H1 (cell line): ENCODE measurements around the gene ADAM19. TPM values are rescaled to one million over a fixed set of nuclear protein-coding genes. Genes with fewer than 3 reads are reported as not detected.

Source experiments
- CTCF ChIA-PET: fragments of 300-600 bp; sonication (Branson Sonifier 250); formaldehyde crosslinking; loops from one replicate; lab custom pipeline; 2021; ENCODE audit not compliant: partially characterized antibody; lab: Charles Lee
- POLR2A ChIA-PET: fragments of 300-600 bp; sonication (Branson Sonifier 250); formaldehyde crosslinking; loops from one replicate; lab custom pipeline; 2021; ENCODE audit warnings: inconsistent platforms; ENCODE audit not compliant: partially characterized antibody; lab: Charles Lee
- DNase-seq, 2 experiments: peaks; one replicate each; pipeline versions ENCODE4 v3.0.0 to v3.0.0-alpha.2; 2010 to 2022; ENCODE audit warnings: low spot score in 2 of 2, low read depth in 1 of 2, mixed read lengths in 1 of 2
- FAIRE-seq: peaks from 2 replicates; lab custom pipeline; 2011; peaks lifted over from hg19 to GRCh38; lab: Jason Lieb, UNC
- H2AFZ ChIP-seq: 2 replicates; pipeline ENCODE4 v1.8.1; 2012; ENCODE audit warnings: low read length, inconsistent platforms
- H2AK5ac ChIP-seq: 2 replicates; pipeline ENCODE4 v1.6.1; 2013; ENCODE audit warnings: low read depth, low read length
- H2BK120ac ChIP-seq: replicated peaks from 2 replicates; pipeline ENCODE3; 2013; ENCODE audit warnings: low read depth, low read length, inconsistent platforms
- H2BK12ac ChIP-seq: 2 replicates; pipeline ENCODE4 v1.6.1; 2013; ENCODE audit warnings: low read depth, low read length
- H2BK15ac ChIP-seq: 2 replicates; pipeline ENCODE4 v1.6.1; 2013; ENCODE audit warnings: low read length
- H2BK20ac ChIP-seq: 2 replicates; pipeline ENCODE4 v1.6.1; 2013; ENCODE audit warnings: low read length
- H2BK5ac ChIP-seq: 2 replicates; pipeline ENCODE4 v1.6.1; 2013; ENCODE audit warnings: low read depth, low read length
- H3K14ac ChIP-seq: 2 replicates; pipeline ENCODE4 v1.6.1; 2013; ENCODE audit warnings: inconsistent platforms; ENCODE audit not compliant: insufficient read length
- H3K18ac ChIP-seq: 2 replicates; pipeline ENCODE4 v1.6.1; 2013; ENCODE audit warnings: low read length; ENCODE audit errors: extremely low read depth
- H3K23ac ChIP-seq: 2 replicates; pipeline ENCODE4 v1.6.1; 2013; ENCODE audit warnings: inconsistent platforms; ENCODE audit not compliant: insufficient read length
- H3K23me2 ChIP-seq: 2 replicates; pipeline ENCODE4 v1.6.1; 2013; ENCODE audit warnings: low read depth, low read length
- H3K27ac ChIP-seq: 2 replicates; pipeline ENCODE4 v1.6.1; 2011; ENCODE audit warnings: low read depth, low read length, inconsistent platforms
- H3K27me3 ChIP-seq, 4 experiments: replicated peaks in 1 of 4; 1 replicate in 1 of 4; 2 replicates in 3 of 4; pipeline versions ENCODE4 v1.6.1 to v1.8.1; 2011 to 2013; ENCODE audit warnings: low read length in 3 of 4, mild to moderate bottlenecking in 3 of 4, inconsistent platforms in 2 of 4, mixed read lengths in 2 of 4, moderate library complexity in 1 of 4; ENCODE audit not compliant: control insufficient read depth in 3 of 4, insufficient read depth in 3 of 4; ENCODE audit errors: extremely low read depth in 1 of 4
- H3K36me3 ChIP-seq, 4 experiments: 2 replicates each; pipeline versions ENCODE4 v1.6.1 to v1.8.1; 2011 to 2013; ENCODE audit warnings: mild to moderate bottlenecking in 4 of 4, low read length in 3 of 4, moderate library complexity in 2 of 4, control low read depth in 1 of 4, inconsistent platforms in 1 of 4; ENCODE audit not compliant: insufficient read depth in 4 of 4, control insufficient read depth in 2 of 4
- H3K4ac ChIP-seq: replicated peaks from 2 replicates; pipeline ENCODE3; 2013; ENCODE audit warnings: low read length, low read depth, mixed read lengths, inconsistent platforms; ENCODE audit not compliant: insufficient read length
- H3K4me1 ChIP-seq, 4 experiments: replicated peaks in 1 of 4; 1 replicate in 1 of 4; 2 replicates in 3 of 4; pipeline versions ENCODE4 v1.6.1 to v1.8.1; 2011 to 2013; ENCODE audit warnings: low read length in 3 of 4, inconsistent platforms in 2 of 4, mixed read lengths in 1 of 4; ENCODE audit not compliant: insufficient read depth in 4 of 4, control insufficient read depth in 3 of 4
- H3K4me2 ChIP-seq, 2 experiments: 2 replicates each; pipeline versions ENCODE4 v1.6.1 to v1.8.1; 2011 to 2013; ENCODE audit warnings: low read depth in 2 of 2, low read length in 2 of 2, control low read depth in 1 of 2, inconsistent platforms in 1 of 2, mild to moderate bottlenecking in 1 of 2; ENCODE audit not compliant: insufficient read depth in 1 of 2
- H3K4me3 ChIP-seq, 4 experiments: fragments of 200-600, 300-600 bp in 1 of 4; sonication (generic), shearing (Covaris generic), sonication (Bioruptor Twin) in 1 of 4; 2 replicates each; pipeline versions ENCODE4 v1.5.1 to v1.8.1; 2011 to 2016; ENCODE audit warnings: low read length in 4 of 4, low read depth in 3 of 4, control low read depth in 2 of 4, inconsistent platforms in 2 of 4, mild to moderate bottlenecking in 2 of 4, mixed read lengths in 1 of 4, moderate library complexity in 1 of 4; ENCODE audit not compliant: insufficient read depth in 2 of 4; ENCODE audit errors: extremely low read depth in 1 of 4
- H3K56ac ChIP-seq: replicated peaks from 2 replicates; pipeline ENCODE3; 2013; ENCODE audit warnings: low read depth, mild to moderate bottlenecking, mixed read lengths, low read length, inconsistent platforms; ENCODE audit not compliant: insufficient read length
- H3K79me1 ChIP-seq: 2 replicates; pipeline ENCODE4 v1.6.1; 2013; ENCODE audit warnings: low read depth, low read length, control low read depth
- H3K79me2 ChIP-seq, 2 experiments: 2 replicates each; pipeline versions ENCODE4 v1.6.1 to v1.8.1; 2012 to 2013; ENCODE audit warnings: low read length in 2 of 2, mild to moderate bottlenecking in 2 of 2, inconsistent platforms in 1 of 2; ENCODE audit not compliant: insufficient read depth in 2 of 2, control insufficient read depth in 1 of 2
- H3K9ac ChIP-seq, 4 experiments: replicated peaks in 1 of 4; 1 replicate in 1 of 4; 2 replicates in 3 of 4; pipeline versions ENCODE4 v1.6.1 to v1.8.1; 2011 to 2013; ENCODE audit warnings: low read depth in 3 of 4, low read length in 3 of 4, control low read depth in 2 of 4, mild to moderate bottlenecking in 2 of 4, moderate library complexity in 2 of 4, inconsistent platforms in 1 of 4; ENCODE audit errors: extremely low read depth in 1 of 4
- H3K9me3 ChIP-seq, 2 experiments: 2 replicates each; pipeline versions ENCODE4 v1.6.1 to v1.8.1; 2012 to 2013; ENCODE audit warnings: mild to moderate bottlenecking in 2 of 2, moderate library complexity in 2 of 2, control low read depth in 1 of 2, inconsistent platforms in 1 of 2, low read depth in 1 of 2, low read length in 1 of 2, mixed read lengths in 1 of 2; ENCODE audit not compliant: insufficient read depth in 2 of 2
- H4K20me1 ChIP-seq, 2 experiments: replicated peaks in 1 of 2; 2 replicates each; pipeline versions ENCODE3 to v1.8.1; 2011 to 2013; ENCODE audit warnings: inconsistent platforms in 2 of 2, low read length in 2 of 2, mild to moderate bottlenecking in 1 of 2; ENCODE audit not compliant: insufficient read depth in 2 of 2, control insufficient read depth in 1 of 2
- H4K5ac ChIP-seq: 2 replicates; pipeline ENCODE4 v1.6.1; 2013; ENCODE audit warnings: low read length, low read depth, mixed read lengths, inconsistent platforms; ENCODE audit not compliant: insufficient read length
- H4K8ac ChIP-seq: 2 replicates; pipeline ENCODE4 v1.8.0; 2013; ENCODE audit warnings: mild to moderate bottlenecking, moderate library complexity, low read length, inconsistent platforms; ENCODE audit not compliant: insufficient read depth; ENCODE audit errors: extremely low read depth
- H4K91ac ChIP-seq: replicated peaks from 2 replicates; pipeline ENCODE3; 2013; ENCODE audit warnings: low read length, mixed read lengths, inconsistent platforms; ENCODE audit not compliant: insufficient read length
- CBX8 ChIP-seq: fragments of 300-800, 300-1000 bp; sonication (generic); IDR thresholded peaks from 2 replicates; pipeline ENCODE4 v1.7.1; 2016; ENCODE audit warnings: low read depth, low read length, borderline replicate concordance
- CHD2 ChIP-seq: IDR thresholded peaks from 2 replicates; pipeline ENCODE4 v1.6.1; 2012; ENCODE audit warnings: low read length, improper control_type of control experiment
- EGR1 ChIP-seq: IDR thresholded peaks from 2 replicates; pipeline ENCODE4 v1.6.1; 2011; ENCODE audit warnings: low read depth, low read length, borderline replicate concordance
- EZH2 ChIP-seq: fragments of 200-600 bp; sonication (generic); IDR thresholded peaks from 2 replicates; pipeline ENCODE4 v1.7.1; 2012; ENCODE audit warnings: low read depth, mild to moderate bottlenecking, moderate library complexity, low read length, inconsistent platforms; ENCODE audit not compliant: severe bottlenecking
- HDAC6 ChIP-seq: IDR thresholded peaks from one replicate; pipeline ENCODE4 v1.7.1; 2012; ENCODE audit warnings: low read depth, mild to moderate bottlenecking, inconsistent platforms, low read length, moderate library complexity
- POU5F1 ChIP-seq: IDR thresholded peaks from 2 replicates; pipeline ENCODE4 v1.6.1; 2011; ENCODE audit warnings: low read depth, mild to moderate bottlenecking, low read length, moderate library complexity
- RAD21 ChIP-seq, 2 experiments: IDR thresholded peaks in 1 of 2; conservative IDR thresholded peaks in 1 of 2; 2 replicates each; pipeline ENCODE4 v1.6.1; 2011; ENCODE audit warnings: low read depth in 2 of 2, low read length in 2 of 2, improper control_type of control experiment in 1 of 2, inconsistent platforms in 1 of 2, mild to moderate bottlenecking in 1 of 2, moderate library complexity in 1 of 2
- RBBP5 ChIP-seq: IDR thresholded peaks from 2 replicates; pipeline ENCODE4 v1.7.1; 2012; ENCODE audit warnings: low read depth, mild to moderate bottlenecking, inconsistent platforms, low read length, moderate library complexity, borderline replicate concordance
- RNF2 ChIP-seq: fragments of 200-900, 300-1000 bp; sonication (generic); IDR thresholded peaks from 2 replicates; pipeline ENCODE4 v1.7.1; 2016; ENCODE audit warnings: borderline replicate concordance, low read depth, mild to moderate bottlenecking, antibody characterized with exemption, low read length; ENCODE audit not compliant: poor library complexity, severe bottlenecking; ENCODE audit errors: missing control alignments
- TCF12 ChIP-seq: IDR thresholded peaks from 2 replicates; pipeline ENCODE4 v1.6.1; 2011; ENCODE audit warnings: low read depth, mild to moderate bottlenecking, low read length
- TEAD4 ChIP-seq: IDR thresholded peaks from 2 replicates; pipeline ENCODE4 v1.6.1; 2012; ENCODE audit warnings: low read depth, low read length, inconsistent platforms, mixed read lengths
- WGBS, 2 experiments: shearing (Covaris generic) in 1 of 2; methylation state at CpG; one replicate each; pipeline versions ENCODE4 v1.1.6 to v1.1.7; 2013 to 2015; ENCODE audit warnings: low lambda C conversion rate in 2 of 2, mixed read lengths in 2 of 2, inconsistent platforms in 1 of 2, low coverage in 1 of 2, missing lambda C conversion rate in 1 of 2; ENCODE audit not compliant: insufficient replicate concordance in 2 of 2, insufficient coverage in 1 of 2, insufficient read length in 1 of 2; ENCODE audit errors: extremely low coverage in 1 of 2, missing lambda C conversion rate in 1 of 2; 5-methylcytosine and 5-hydroxymethylcytosine counted together
- polyA plus RNA-seq, 7 experiments: library from polyadenylated mRNA; depleted of rRNA in 3 of 7; stranded (reverse) in 5 of 7; unstranded in 2 of 7; fragments of >200 nt in 5 of 7; fragments of 200-250 nt in 2 of 7; gene quantifications; 1 replicate in 5 of 7; 2 replicates in 1 of 7; 4 replicates in 1 of 7; pipeline versions ENCODE4 v1.2.1 to v1.2.3, GENCODE V29; 2011 to 2013; ENCODE audit warnings: missing spikeins in 2 of 7, mixed read lengths in 2 of 7
- total RNA-seq: library from RNA; stranded (reverse); fragmentation: NEBNext Ultra II Directional; extraction: Animal tissue kit (Norgen Biotek cat#: 25700); gene quantifications from 2 replicates; pipeline ENCODE4 v1.2.1, GENCODE V29; 2021
- TF ChIP-seq, protein P1 (sequence below): IDR thresholded peaks from 2 replicates; pipeline ENCODE4 v1.6.1; 2012; ENCODE audit warnings: inconsistent platforms
- TF ChIP-seq, protein P2 (sequence below): IDR thresholded peaks from 2 replicates; pipeline ENCODE4 v1.6.1; 2011; ENCODE audit warnings: low read depth, mild to moderate bottlenecking, low read length; ENCODE audit not compliant: insufficient read depth

The ADAM19 gene
- total and polyA plus RNA-seq, 2 of the 8 experiments (the other 6 are each of a cell fraction or from before 2014, with no cell fraction given): 6.5 to 22.7 TPM

DNA sequence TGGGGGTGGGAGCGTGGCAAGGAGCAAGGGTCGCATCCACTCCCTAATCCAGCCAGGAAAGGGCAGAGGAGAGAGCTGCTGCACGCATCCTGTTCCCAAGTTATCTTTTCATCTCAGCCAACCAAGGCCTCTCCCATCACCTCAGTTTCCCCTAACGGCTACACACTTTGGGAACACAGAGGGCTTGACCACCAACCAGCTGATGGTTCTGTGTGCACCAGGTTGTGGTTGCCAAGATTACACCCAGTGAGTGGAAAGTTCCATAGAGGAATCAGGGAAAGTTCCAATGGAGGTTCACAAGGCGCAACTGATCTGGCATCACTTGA is 53.9 kb downstream of the ADAM19 start:
- WGBS, 2 experiments: 89% methylated on average over 5 of the region's 5 CpGs; no CpG with 5 or more reads in 1 of the 2 experiments
- no peak overlapping the region for H2BK15ac ChIP-seq
- no peaks in the 10 kb centered on the region for H3K27me3 ChIP-seq
- H3K9me3 ChIP-seq: no peaks in the 10 kb centered on the region
- H4K20me1 ChIP-seq: peaks cover 0 to 2% of the 10 kb centered on the region in 2 experiments
- no peak overlapping the region; the same call in 1 of the 2 replicates for H4K8ac ChIP-seq
- FAIRE-seq (no peak), DNase-seq (no peak)
- no peak overlapping the region for H3K18ac ChIP-seq
- no peak overlapping the region for H2BK12ac ChIP-seq
- H3K23me2 ChIP-seq: no peaks in the 10 kb centered on the region
- H3K27ac ChIP-seq: no peak overlapping the region
- H3K9ac ChIP-seq: no peak overlapping the region
- no peaks in the 10 kb centered on the region for H3K4me1 ChIP-seq
- no peaks in the 10 kb centered on the region for H3K79me1 ChIP-seq
- no peak overlapping the region for H2BK120ac ChIP-seq
- H4K5ac ChIP-seq: no peak overlapping the region
- no peak overlapping the region for H2BK20ac ChIP-seq
- no peak overlapping the region for H3K56ac ChIP-seq
- no peak overlapping the region for H2AFZ ChIP-seq
- H3K4me2 ChIP-seq: no peak overlapping the region
- H2BK5ac ChIP-seq: no peak overlapping the region
- POLR2A ChIA-PET: no interaction called here
- no peaks in the 10 kb centered on the region; a peak in 1 of 8 replicates for H3K36me3 ChIP-seq
- H2AK5ac ChIP-seq: no peak overlapping the region
- no peak overlapping the region for H3K23ac ChIP-seq
- no peak overlapping the region for H4K91ac ChIP-seq
- H3K14ac ChIP-seq: no peak overlapping the region
- no peaks in the 10 kb centered on the region for H3K79me2 ChIP-seq
- no peak overlapping the region for H3K4me3 ChIP-seq
- H3K4ac ChIP-seq: no peak overlapping the region
- CTCF ChIA-PET: interaction anchor here (1.0 to 1.1 kb wide), 2 partner anchors 10 to 11 kb away, joined by 3 to 4 read pairs; no protein-coding TSS in a partner anchor
- TF ChIP-seq RNF2 (no peak), HDAC6 (no peak), CBX8 (no peak), RAD21 (IDR thresholded peaks at IDR 0.05 in 1 of 2, conservative IDR thresholded peaks at IDR 0.05 in 1 of 2; ENCODE audit: low read depth in 2 of 2, low read length in 2 of 2) (no peak), EZH2 (no peak), POU5F1 (no peak), TCF12 (no peak), RBBP5 (no peak), TEAD4 (no peak), CHD2 (no peak), EGR1 (no peak)
- TF ChIP-seq, protein P1, sequence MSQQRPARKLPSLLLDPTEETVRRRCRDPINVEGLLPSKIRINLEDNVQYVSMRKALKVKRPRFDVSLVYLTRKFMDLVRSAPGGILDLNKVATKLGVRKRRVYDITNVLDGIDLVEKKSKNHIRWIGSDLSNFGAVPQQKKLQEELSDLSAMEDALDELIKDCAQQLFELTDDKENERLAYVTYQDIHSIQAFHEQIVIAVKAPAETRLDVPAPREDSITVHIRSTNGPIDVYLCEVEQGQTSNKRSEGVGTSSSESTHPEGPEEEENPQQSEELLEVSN: no peak
- TF ChIP-seq, protein P2, sequence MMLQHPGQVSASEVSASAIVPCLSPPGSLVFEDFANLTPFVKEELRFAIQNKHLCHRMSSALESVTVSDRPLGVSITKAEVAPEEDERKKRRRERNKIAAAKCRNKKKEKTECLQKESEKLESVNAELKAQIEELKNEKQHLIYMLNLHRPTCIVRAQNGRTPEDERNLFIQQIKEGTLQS: no peak
